ENCODE measurements around the gene BCOR. TPM values are rescaled to one million over a fixed set of nuclear protein-coding genes. Genes with fewer than 3 reads are reported as not detected.

The BCOR gene
- total RNA-seq, 1 experiment from 2014 or later: 35.1 TPM

DNA sequence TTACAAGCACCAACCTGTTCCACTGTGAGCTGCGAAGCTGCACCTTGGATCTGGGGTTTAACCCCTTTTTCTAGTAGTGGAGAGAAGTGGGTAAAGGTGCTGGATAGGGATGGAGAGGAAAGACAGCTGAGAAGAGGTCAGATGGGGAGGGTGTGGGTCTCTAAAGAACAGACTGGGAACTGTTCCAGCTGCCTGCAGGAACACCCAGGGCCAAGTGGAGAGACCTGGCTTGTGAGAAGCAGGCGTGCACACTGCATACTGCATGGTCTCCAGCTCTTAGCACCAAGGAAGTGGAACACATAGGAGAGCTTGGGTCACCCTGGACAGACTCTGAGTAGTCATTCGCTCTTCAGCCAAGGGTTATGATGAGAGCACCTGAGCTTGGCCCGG lies 16.1 kb downstream of the BCOR start:
- Histone ChIP-seq H3K4me1 (ENCODE audit: control insufficient read depth in 1 of 2, insufficient read depth in 2 of 2, low read length in 2 of 2) (peaks cover 22 to 31% of the 10 kb centered on the region in 2 experiments; a peak in 3 of 4 replicates), H3K4me3 (replicated peaks in 1 of 2; ENCODE audit: low read depth in 1 of 2, low read length in 2 of 2) (no peak overlapping the region), H3K9me3 (ENCODE audit: control insufficient read depth in 1 of 2, insufficient read depth in 1 of 2, low read depth in 1 of 2, low read length in 2 of 2) (no peaks in the 10 kb centered on the region), H3K9me2 (ENCODE audit: insufficient read depth) (no peaks in the 10 kb centered on the region), H3K27me3 (ENCODE audit: insufficient read depth, low read length) (no peaks in the 10 kb centered on the region), H3K4me2 (ENCODE audit: low read length) (no peak overlapping the region), H3K36me3 (ENCODE audit: control insufficient read depth in 1 of 2, insufficient read depth in 2 of 2, low read length in 2 of 2) (peaks cover 0 to 2% of the 10 kb centered on the region in 2 experiments; a peak in 2 of 4 replicates), H3K9ac (ENCODE audit: low read length) (no peak overlapping the region), H3K79me2 (ENCODE audit: insufficient read depth, low read length) (peaks cover 100% of the 10 kb centered on the region), H2AFZ (ENCODE audit: low read depth, low read length, poor library complexity, severe bottlenecking) (no peak overlapping the region), H3K27ac (ENCODE audit: low read depth, low read length) (no peak overlapping the region), H4K20me1 (ENCODE audit: insufficient read depth) (peaks cover 5% of the 10 kb centered on the region; the same call in 1 of the 2 replicates)
- ChIA-PET RAD21 (ENCODE audit: low non-redundant PET in 1 of 2, low total read pairs in 2 of 2, uncharacterized antibody in 2 of 2, unreplicated experiment in 2 of 2) (no interaction called here), POLR2A (no interaction called here), CTCF (no interaction called here)
- no TSS peak for BruUV-seq (replicated peaks)
- TF ChIP-seq, protein P1, sequence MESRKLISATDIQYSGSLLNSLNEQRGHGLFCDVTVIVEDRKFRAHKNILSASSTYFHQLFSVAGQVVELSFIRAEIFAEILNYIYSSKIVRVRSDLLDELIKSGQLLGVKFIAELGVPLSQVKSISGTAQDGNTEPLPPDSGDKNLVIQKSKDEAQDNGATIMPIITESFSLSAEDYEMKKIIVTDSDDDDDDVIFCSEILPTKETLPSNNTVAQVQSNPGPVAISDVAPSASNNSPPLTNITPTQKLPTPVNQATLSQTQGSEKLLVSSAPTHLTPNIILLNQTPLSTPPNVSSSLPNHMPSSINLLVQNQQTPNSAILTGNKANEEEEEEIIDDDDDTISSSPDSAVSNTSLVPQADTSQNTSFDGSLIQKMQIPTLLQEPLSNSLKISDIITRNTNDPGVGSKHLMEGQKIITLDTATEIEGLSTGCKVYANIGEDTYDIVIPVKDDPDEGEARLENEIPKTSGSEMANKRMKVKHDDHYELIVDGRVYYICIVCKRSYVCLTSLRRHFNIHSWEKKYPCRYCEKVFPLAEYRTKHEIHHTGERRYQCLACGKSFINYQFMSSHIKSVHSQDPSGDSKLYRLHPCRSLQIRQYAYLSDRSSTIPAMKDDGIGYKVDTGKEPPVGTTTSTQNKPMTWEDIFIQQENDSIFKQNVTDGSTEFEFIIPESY (IDR thresholded peaks at IDR 0.05; ENCODE audit: extremely low read depth, insufficient replicate concordance, low read length): no peak
- TF ChIP-seq SP1 (IDR thresholded peaks at IDR 0.05; ENCODE audit: low read depth) (no peak), ZNF274 (IDR thresholded peaks at IDR 0.05; ENCODE audit: low read depth, low read length) (no peak)
- ATAC-seq: no peak
- intact Hi-C loops (cut with micrococcal nuclease): no loop called here
- no peak for DNase-seq (ENCODE audit: low read depth, low spot score)

DNA sequence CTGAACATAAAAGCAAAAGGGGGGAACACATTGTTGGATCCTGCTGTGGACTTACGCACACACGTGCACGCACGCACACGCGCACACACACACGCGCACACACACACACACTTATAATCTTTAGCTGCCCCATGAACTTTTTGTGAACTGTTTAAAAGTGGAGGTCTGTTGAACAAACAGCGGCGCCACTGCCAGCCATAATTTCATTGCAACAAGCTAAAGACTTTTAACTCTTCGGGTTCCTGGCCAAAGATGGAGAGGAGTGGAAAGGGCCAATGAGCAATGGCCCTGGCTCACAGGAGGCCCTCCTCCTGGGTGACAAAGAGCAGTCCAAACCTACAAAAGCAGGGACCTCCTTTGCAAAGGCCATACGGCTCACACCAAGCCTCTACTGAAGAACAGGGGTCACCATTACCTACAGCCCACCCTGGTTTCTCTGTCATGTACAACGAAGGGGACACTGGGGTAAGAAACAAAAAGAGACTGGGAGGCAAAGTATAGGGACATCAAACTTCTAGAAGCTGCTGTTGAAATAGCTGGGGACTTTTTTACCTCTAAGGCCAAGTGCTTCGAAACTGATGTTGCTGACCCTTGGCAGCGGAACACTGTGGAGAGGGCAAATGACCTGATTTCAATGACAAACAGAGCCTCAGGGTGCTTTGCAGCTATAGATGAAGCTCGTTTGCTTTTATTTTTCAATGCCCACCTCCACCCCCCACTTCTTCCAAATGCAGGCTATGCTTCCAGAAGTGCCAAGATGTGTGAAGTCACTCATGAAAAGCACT lies 16.7 kb downstream of the BCOR start:
- Histone ChIP-seq H3K4me1 (ENCODE audit: control insufficient read depth in 1 of 2, insufficient read depth in 2 of 2, low read length in 2 of 2) (peaks cover 17 to 25% of the 10 kb centered on the region in 2 experiments; a peak in 3 of 4 replicates), H3K4me3 (replicated peaks in 1 of 2; ENCODE audit: low read depth in 1 of 2, low read length in 2 of 2) (no peak overlapping the region), H3K9me3 (ENCODE audit: control insufficient read depth in 1 of 2, insufficient read depth in 1 of 2, low read depth in 1 of 2, low read length in 2 of 2) (no peaks in the 10 kb centered on the region), H2AFZ (ENCODE audit: low read depth, low read length, poor library complexity, severe bottlenecking) (no peak overlapping the region), H3K27me3 (ENCODE audit: insufficient read depth, low read length) (no peaks in the 10 kb centered on the region), H3K9ac (ENCODE audit: low read length) (no peak overlapping the region), H3K79me2 (ENCODE audit: insufficient read depth, low read length) (peaks cover 100% of the 10 kb centered on the region), H4K20me1 (ENCODE audit: insufficient read depth) (peaks cover 8% of the 10 kb centered on the region; the same call in 1 of the 2 replicates), H3K9me2 (ENCODE audit: insufficient read depth) (no peaks in the 10 kb centered on the region), H3K27ac (ENCODE audit: low read depth, low read length) (no peak overlapping the region), H3K4me2 (ENCODE audit: low read length) (no peak overlapping the region), H3K36me3 (ENCODE audit: control insufficient read depth in 1 of 2, insufficient read depth in 2 of 2, low read length in 2 of 2) (peaks cover 0 to 4% of the 10 kb centered on the region in 2 experiments; a peak in 2 of 4 replicates)
- ATAC-seq: no peak
- no peak for DNase-seq (ENCODE audit: low read depth, low spot score)
- RAD21 ChIA-PET (ENCODE audit: low non-redundant PET in 1 of 2, low total read pairs in 2 of 2, uncharacterized antibody in 2 of 2, unreplicated experiment in 2 of 2): no interaction called here
- intact Hi-C loops (cut with micrococcal nuclease): no loop called here
- BruUV-seq (replicated peaks): no TSS peak
- POLR2A ChIA-PET: no interaction called here
- CTCF ChIA-PET: no interaction called here
- TF ChIP-seq FOSL1 (IDR thresholded peaks at IDR 0.05; ENCODE audit: low read depth): no peak
- no peak for TF ChIP-seq CEBPB (IDR thresholded peaks at IDR 0.05; ENCODE audit: low read depth)
- no peak for TF ChIP-seq CBX3 (IDR thresholded peaks at IDR 0.05; ENCODE audit: low read depth)
- TF ChIP-seq POLR2AphosphoS5 (IDR thresholded peaks at IDR 0.05; ENCODE audit: low read depth, low read length): no peak
- TF ChIP-seq, protein P2, sequence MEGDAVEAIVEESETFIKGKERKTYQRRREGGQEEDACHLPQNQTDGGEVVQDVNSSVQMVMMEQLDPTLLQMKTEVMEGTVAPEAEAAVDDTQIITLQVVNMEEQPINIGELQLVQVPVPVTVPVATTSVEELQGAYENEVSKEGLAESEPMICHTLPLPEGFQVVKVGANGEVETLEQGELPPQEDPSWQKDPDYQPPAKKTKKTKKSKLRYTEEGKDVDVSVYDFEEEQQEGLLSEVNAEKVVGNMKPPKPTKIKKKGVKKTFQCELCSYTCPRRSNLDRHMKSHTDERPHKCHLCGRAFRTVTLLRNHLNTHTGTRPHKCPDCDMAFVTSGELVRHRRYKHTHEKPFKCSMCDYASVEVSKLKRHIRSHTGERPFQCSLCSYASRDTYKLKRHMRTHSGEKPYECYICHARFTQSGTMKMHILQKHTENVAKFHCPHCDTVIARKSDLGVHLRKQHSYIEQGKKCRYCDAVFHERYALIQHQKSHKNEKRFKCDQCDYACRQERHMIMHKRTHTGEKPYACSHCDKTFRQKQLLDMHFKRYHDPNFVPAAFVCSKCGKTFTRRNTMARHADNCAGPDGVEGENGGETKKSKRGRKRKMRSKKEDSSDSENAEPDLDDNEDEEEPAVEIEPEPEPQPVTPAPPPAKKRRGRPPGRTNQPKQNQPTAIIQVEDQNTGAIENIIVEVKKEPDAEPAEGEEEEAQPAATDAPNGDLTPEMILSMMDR (IDR thresholded peaks at IDR 0.05 in 2 of 3, conservative IDR thresholded peaks at IDR 0.05 in 1 of 3; ENCODE audit: borderline replicate concordance in 1 of 3, insufficient read depth in 1 of 3, low read depth in 2 of 3, low read length in 2 of 3): no peak
- TF ChIP-seq, protein P3, sequence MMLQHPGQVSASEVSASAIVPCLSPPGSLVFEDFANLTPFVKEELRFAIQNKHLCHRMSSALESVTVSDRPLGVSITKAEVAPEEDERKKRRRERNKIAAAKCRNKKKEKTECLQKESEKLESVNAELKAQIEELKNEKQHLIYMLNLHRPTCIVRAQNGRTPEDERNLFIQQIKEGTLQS (IDR thresholded peaks at IDR 0.05): no peak
- TF ChIP-seq ZFX (IDR thresholded peaks at IDR 0.05): no peak
- no peak for TF ChIP-seq EZH2phosphoT487 (IDR thresholded peaks at IDR 0.05; ENCODE audit: borderline replicate concordance)
- no peak for TF ChIP-seq RAD21 (IDR thresholded peaks at IDR 0.05; ENCODE audit: low read depth)
- no peak for TF ChIP-seq EGR1 (IDR thresholded peaks at IDR 0.05; ENCODE audit: low read depth)
- TF ChIP-seq, protein P1 (IDR thresholded peaks at IDR 0.05; ENCODE audit: extremely low read depth, insufficient replicate concordance, low read length): no peak
